A673 (cell line): Measurements from ENCODE around the gene EDEM2. TPM values are rescaled to one million over a fixed set of nuclear protein-coding genes. Genes with fewer than 3 reads are reported as not detected.

Experiments
- BruUV-seq: library from RNA; stranded (reverse); fragments of 400-500 nt; replicated peaks from 2 replicates; lab custom pipeline; 2021; lab: Mats Ljungman, UMichigan
- CTCF ChIA-PET: fragments of 300-600 bp; sonication (Branson Sonifier 250); formaldehyde crosslinking; loops from one replicate; lab custom pipeline; 2022; ENCODE audit warnings: antibody characterized with exemption; lab: Charles Lee
- POLR2A ChIA-PET: fragments of 300-600 bp; sonication (Branson Sonifier 250); formaldehyde crosslinking; loops from one replicate; lab custom pipeline; 2022; ENCODE audit warnings: antibody characterized with exemption; ENCODE audit not compliant: low non-redundant PET; lab: Charles Lee
- DNase-seq: peaks from one replicate; pipeline ENCODE4 v3.0.0-alpha.2; 2015; ENCODE audit warnings: low spot score
- H3K27ac ChIP-seq: fragments of 200-600 bp; sonication (generic); 2 replicates; pipeline ENCODE4 v1.5.1; 2016; ENCODE audit warnings: mixed run types, low read depth, mild to moderate bottlenecking, mixed read lengths, antibody characterized with exemption, low read length; ENCODE audit not compliant: poor library complexity, severe bottlenecking
- H3K27me3 ChIP-seq: fragments of 200-600 bp; sonication (generic); replicated peaks from 2 replicates; pipeline ENCODE4 v1.6.1; 2017; ENCODE audit warnings: mixed run types, low read depth, mild to moderate bottlenecking, mixed read lengths, antibody characterized with exemption, low read length; ENCODE audit not compliant: insufficient read depth, poor library complexity
- H3K36me3 ChIP-seq: fragments of 200-600 bp; sonication (generic); 2 replicates; pipeline ENCODE4 v1.6.1; 2016; ENCODE audit warnings: mixed run types, mild to moderate bottlenecking, mixed read lengths, antibody characterized with exemption, low read length; ENCODE audit not compliant: insufficient read depth, poor library complexity, severe bottlenecking
- H3K4me1 ChIP-seq: fragments of 200-600 bp; sonication (generic); 2 replicates; pipeline ENCODE4 v1.6.1; 2017; ENCODE audit warnings: mixed run types, mild to moderate bottlenecking, mixed read lengths, antibody characterized with exemption, low read length; ENCODE audit not compliant: insufficient read depth, poor library complexity, severe bottlenecking
- H3K4me3 ChIP-seq: fragments of 200-600 bp; sonication (generic); 2 replicates; pipeline ENCODE4 v1.5.1; 2016; ENCODE audit warnings: low read depth, mixed run types, mild to moderate bottlenecking, mixed read lengths, low read length; ENCODE audit not compliant: poor library complexity, severe bottlenecking
- H3K9me3 ChIP-seq: fragments of 200-600 bp; sonication (generic); 2 replicates; pipeline ENCODE4 v1.6.1; 2016; ENCODE audit warnings: mixed run types, low read depth, mild to moderate bottlenecking, mixed read lengths, antibody characterized with exemption, low read length; ENCODE audit not compliant: poor library complexity, severe bottlenecking
- CTCF ChIP-seq: fragments of 300-800, 200-600 bp; sonication (generic); conservative IDR thresholded peaks from 2 replicates; pipeline ENCODE4 v1.5.1; 2017; ENCODE audit warnings: low read depth, mild to moderate bottlenecking, antibody characterized with exemption, low read length, moderate library complexity, mixed read lengths
- EZH2 ChIP-seq: fragments of 200-600 bp; sonication (generic); IDR thresholded peaks from 2 replicates; pipeline ENCODE4 v1.6.1; 2017; ENCODE audit warnings: borderline replicate concordance, low read depth, mild to moderate bottlenecking, mixed read lengths, antibody characterized with exemption, low read length; ENCODE audit not compliant: poor library complexity, severe bottlenecking
- intact Hi-C: fragments of 100-400 bp; cut with micrococcal nuclease; formaldehyde crosslinking; loops from one replicate; pipeline ENCODE4 v1.10.0; 2022; ENCODE audit not compliant: unreplicated experiment
- total RNA-seq: library from RNA; stranded (reverse); gene quantifications from 2 replicates; pipeline ENCODE4 v1.2.3, GENCODE V29; 2021

The EDEM2 gene
- total RNA-seq, 1 experiment from 2014 or later: 13.6 TPM

DNA sequence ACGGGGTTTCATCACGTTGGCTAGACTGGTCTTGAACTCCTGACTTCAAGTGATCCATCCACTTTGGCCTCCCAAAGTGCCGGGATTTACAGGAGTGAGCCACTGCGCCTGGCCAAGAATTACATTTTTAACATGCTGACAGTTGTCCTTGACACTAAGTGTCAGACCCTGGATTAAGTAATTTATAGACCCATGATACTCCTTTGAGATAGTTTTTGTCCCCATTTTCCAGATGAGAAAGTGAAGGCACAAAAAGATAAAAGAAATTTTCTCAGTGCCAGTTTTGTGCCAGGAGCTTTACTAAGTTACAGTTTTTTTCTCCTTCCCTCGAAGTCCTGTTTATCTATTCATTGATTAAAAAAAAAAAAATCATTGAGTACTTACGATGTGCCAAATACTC, 9.8 kb upstream of the EDEM2 start:
- BruUV-seq: no TSS peak
- Histone ChIP-seq H3K9me3 (no peaks in the 10 kb centered on the region), H3K36me3 (no peaks in the 10 kb centered on the region), H3K27ac (no peak overlapping the region), H3K4me1 (no peaks in the 10 kb centered on the region), H3K4me3 (no peak overlapping the region), H3K27me3 (no peaks in the 10 kb centered on the region)
- ChIA-PET POLR2A (no interaction called here), CTCF (no interaction called here)
- DNase-seq: no peak
- TF ChIP-seq CTCF (no peak), EZH2 (no peak)
- intact Hi-C loops: no loop called here

- ChIA-PET POLR2A (no interaction called here), CTCF (no interaction called here)
- Histone ChIP-seq H3K27ac (no peak overlapping the region), H3K9me3 (no peaks in the 10 kb centered on the region), H3K4me1 (no peaks in the 10 kb centered on the region), H3K27me3 (no peaks in the 10 kb centered on the region), H3K4me3 (no peak overlapping the region), H3K36me3 (no peaks in the 10 kb centered on the region)
- BruUV-seq: no TSS peak
- TF ChIP-seq EZH2: no peak
- TF ChIP-seq CTCF: no peak
- no peak for DNase-seq
- intact Hi-C loops: no loop called here
Measured at GRCh38 chr20:35155936-35156335, 8.8 kb upstream of the EDEM2 start.

- Histone ChIP-seq H3K4me3 (no peak overlapping the region), H3K36me3 (no peaks in the 10 kb centered on the region), H3K27ac (no peak overlapping the region), H3K4me1 (no peaks in the 10 kb centered on the region), H3K9me3 (no peaks in the 10 kb centered on the region), H3K27me3 (no peaks in the 10 kb centered on the region)
- no TSS peak for BruUV-seq
- CTCF ChIA-PET: interaction anchor here (0.6 kb wide), 1 partner anchor 55 kb away, joined by 4 read pairs; no protein-coding TSS in a partner anchor
- no peak for DNase-seq
- TF ChIP-seq CTCF (no peak), EZH2 (no peak)
- intact Hi-C loops: no loop called here
- POLR2A ChIA-PET: interaction anchor here (0.5 kb wide), 1 partner anchor 9 kb away, joined by 4 read pairs; no protein-coding TSS in a partner anchor
Measured at GRCh38 chr20:35151736-35152135, 4.6 kb upstream of the EDEM2 start.
